Measurements from ENCODE around the gene MLLT10. TPM values are rescaled to one million over a fixed set of nuclear protein-coding genes. Genes with fewer than 3 reads are reported as not detected.
A peak's percentile ranks its signal among the peaks of the same experiment; 100 is the strongest.

MLLT10 gene
- total and polyA plus RNA-seq, 2 donors (not counting 3 experiments of a cell fraction or from before 2014, with no cell fraction given): 35.4 to 54.0 TPM

- TF ChIP-seq CTCF (IDR thresholded peaks at IDR 0.05; ENCODE audit: extremely low read depth in 1 of 2, insufficient read depth in 1 of 2, low read depth in 1 of 2, low read length in 2 of 2) (no peak), MYC (IDR thresholded peaks at IDR 0.05; ENCODE audit: low read depth, low read length) (no peak), JUN (IDR thresholded peaks at IDR 0.05; ENCODE audit: borderline replicate concordance, insufficient read depth, insufficient read length, low read depth) (no peak), POLR2A (IDR thresholded peaks at IDR 0.05; ENCODE audit: low read depth, low read length) (no peak)
- peak overlapping the region; percentile 73 for H3K27ac ChIP-seq (ENCODE audit: insufficient read depth, low read depth, low read length)
- H3K27me3 ChIP-seq (ENCODE audit: control insufficient read depth in 2 of 2, insufficient read depth in 2 of 2, low read length in 2 of 2): no peaks in the 10 kb centered on the region
- no peaks in the 10 kb centered on the region for H3K9me3 ChIP-seq (replicated peaks; ENCODE audit: control insufficient read depth, insufficient read depth, low read length)
- H3K9me1 ChIP-seq (replicated peaks; ENCODE audit: control insufficient read depth, extremely low read depth, insufficient read depth, low read length): no peaks in the 10 kb centered on the region
- CTCF ChIA-PET: interaction anchor here (0.8 to 1.8 kb wide), 10 partner anchors 9 to 475 kb away, joined by 3 to 22 read pairs (median 5); partner anchors contain the start of gene MLLT10
- DNase-seq (ENCODE audit: low read depth, low spot score) (peak; percentile 61), FAIRE-seq (no peak)
- intact Hi-C loops (cut with micrococcal nuclease) (loop anchor here (1.0 to 5.0 kb wide), 2 partner anchors 241 to 483 kb away; partner anchors contain the start of gene DNAJC1), dilution Hi-C loops (cut with MboI; ENCODE audit: extremely low pct_ligation_motif_present, low sequenced_read_pairs) (no loop called here)
- H3K79me2 ChIP-seq (ENCODE audit: control insufficient read depth, insufficient read depth, low read length): no peaks in the 10 kb centered on the region
- H3K9ac ChIP-seq (replicated peaks; ENCODE audit: extremely low read depth, insufficient read depth, low read length): peak overlapping the region; percentile 82
- peaks cover 26% of the 10 kb centered on the region for H3K4me1 ChIP-seq (ENCODE audit: control insufficient read depth, extremely low read depth, insufficient read depth, low read length)
- H2AFZ ChIP-seq (ENCODE audit: low read depth, low read length): peak overlapping the region; percentile 83
- peak overlapping the region; percentile 93 for H3K4me2 ChIP-seq (ENCODE audit: insufficient read depth, low read length)
- BruUV-seq (replicated peaks): no TSS peak
- POLR2A ChIA-PET: interaction anchor here (0.7 to 0.9 kb wide), 5 partner anchors 7 to 910 kb away, joined by 3 to 4 read pairs (median 3); no protein-coding TSS in a partner anchor
- no peaks in the 10 kb centered on the region for H3K36me3 ChIP-seq (ENCODE audit: control insufficient read depth in 2 of 2, extremely low read depth in 1 of 2, insufficient read depth in 2 of 2, low read length in 2 of 2)
- peak overlapping the region; percentile 40 to 91 (median 86) for H3K4me3 ChIP-seq (replicated peaks in 1 of 3; ENCODE audit: insufficient read depth in 1 of 3, low read depth in 1 of 3, low read length in 3 of 3)
- no peaks in the 10 kb centered on the region for H4K20me1 ChIP-seq (replicated peaks; ENCODE audit: control insufficient read depth, extremely low read depth, insufficient read depth, low read length)
Measured at GRCh38 chr10:21518641-21519396, 15.2 kb upstream of the MLLT10 start.

Data from endothelial cell of umbilical vein (primary cell).